GM11168 (cell line): ENCODE results near the gene PEDS1.
"Not testable (repeated sequence)": the region's sequence is repeated elsewhere in the genome, so short reads cannot be mapped to it uniquely, and the experiment has no call there.

Source experiments
- in situ Hi-C: fragments of 300-500 bp; cut with MboI; formaldehyde crosslinking; loops from one replicate; pipeline ENCODE4 v1.12.0; 2022; ENCODE audit warnings: low sequenced_read_pairs; ENCODE audit not compliant: unreplicated experiment

PEDS1 gene

DNA sequence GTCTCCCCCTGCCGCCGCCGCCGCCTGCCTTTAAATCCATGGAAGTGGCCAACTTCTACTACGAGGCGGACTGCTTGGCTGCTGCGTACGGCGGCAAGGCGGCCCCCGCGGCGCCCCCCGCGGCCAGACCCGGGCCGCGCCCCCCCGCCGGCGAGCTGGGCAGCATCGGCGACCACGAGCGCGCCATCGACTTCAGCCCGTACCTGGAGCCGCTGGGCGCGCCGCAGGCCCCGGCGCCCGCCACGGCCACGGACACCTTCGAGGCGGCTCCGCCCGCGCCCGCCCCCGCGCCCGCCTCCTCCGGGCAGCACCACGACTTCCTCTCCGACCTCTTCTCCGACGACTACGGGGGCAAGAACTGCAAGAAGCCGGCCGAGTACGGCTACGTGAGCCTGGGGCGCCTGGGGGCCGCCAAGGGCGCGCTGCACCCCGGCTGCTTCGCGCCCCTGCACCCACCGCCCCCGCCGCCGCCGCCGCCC is 37.6 kb upstream of the PEDS1 start:
- in situ Hi-C loops, result no loop called here

GRCh38 chr20:50190251-50191064 is 36.9 kb upstream of the PEDS1 start, which contains the start of gene CEBPB:
Gene CEBPB (plus strand): TSS chr20:50190830. CDS start chr20:50191034, 204 bp downstream.
- in situ Hi-C loops, result no loop called here

GRCh38 chr20:50189681-50190250 is 36.2 kb upstream of the PEDS1 start:
- in situ Hi-C loops, result no loop called here

- in situ Hi-C loops, result no loop called here
Measured at GRCh38 chr20:50188879-50189680, 35.6 kb upstream of the PEDS1 start.

- in situ Hi-C loops, result no loop called here
Measured at GRCh38 chr20:50188287-50188688, 34.8 kb upstream of the PEDS1 start.

DNA sequence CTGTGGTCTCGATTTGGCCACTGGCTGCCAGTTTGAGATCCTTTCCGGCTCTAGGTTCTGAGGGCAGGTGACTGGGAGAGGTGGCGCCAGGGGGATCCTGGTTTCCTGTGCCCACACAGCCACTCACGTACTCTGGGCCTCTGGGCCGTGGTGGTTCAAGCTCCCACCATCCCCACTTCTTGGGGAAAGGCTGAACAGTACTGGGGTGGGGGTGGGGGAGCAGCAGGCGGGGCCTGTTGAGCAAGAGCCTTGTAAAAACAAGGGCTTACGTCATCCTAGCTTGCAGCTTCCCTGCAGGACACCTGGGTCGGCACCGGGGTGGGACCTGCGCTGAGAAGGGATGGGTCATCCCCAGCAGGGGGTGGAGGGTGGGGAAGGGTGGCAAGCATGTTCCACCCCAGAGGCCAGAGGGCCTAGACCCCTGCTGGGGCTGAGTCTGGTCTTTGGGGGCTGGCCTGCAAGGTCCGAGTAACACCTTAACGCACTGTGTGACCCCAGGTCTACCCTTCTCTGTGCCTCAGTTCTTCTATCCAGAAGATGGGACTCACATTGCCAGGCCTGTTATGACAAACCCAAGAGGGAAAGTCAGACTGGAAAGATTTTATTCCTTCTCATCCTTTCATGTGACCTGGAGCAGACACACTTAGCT is 34.0 kb upstream of the PEDS1 start:
- in situ Hi-C loops, result no loop called here

- in situ Hi-C loops, result no loop called here
Measured at GRCh38 chr20:50186987-50187402, 33.5 kb upstream of the PEDS1 start.

DNA sequence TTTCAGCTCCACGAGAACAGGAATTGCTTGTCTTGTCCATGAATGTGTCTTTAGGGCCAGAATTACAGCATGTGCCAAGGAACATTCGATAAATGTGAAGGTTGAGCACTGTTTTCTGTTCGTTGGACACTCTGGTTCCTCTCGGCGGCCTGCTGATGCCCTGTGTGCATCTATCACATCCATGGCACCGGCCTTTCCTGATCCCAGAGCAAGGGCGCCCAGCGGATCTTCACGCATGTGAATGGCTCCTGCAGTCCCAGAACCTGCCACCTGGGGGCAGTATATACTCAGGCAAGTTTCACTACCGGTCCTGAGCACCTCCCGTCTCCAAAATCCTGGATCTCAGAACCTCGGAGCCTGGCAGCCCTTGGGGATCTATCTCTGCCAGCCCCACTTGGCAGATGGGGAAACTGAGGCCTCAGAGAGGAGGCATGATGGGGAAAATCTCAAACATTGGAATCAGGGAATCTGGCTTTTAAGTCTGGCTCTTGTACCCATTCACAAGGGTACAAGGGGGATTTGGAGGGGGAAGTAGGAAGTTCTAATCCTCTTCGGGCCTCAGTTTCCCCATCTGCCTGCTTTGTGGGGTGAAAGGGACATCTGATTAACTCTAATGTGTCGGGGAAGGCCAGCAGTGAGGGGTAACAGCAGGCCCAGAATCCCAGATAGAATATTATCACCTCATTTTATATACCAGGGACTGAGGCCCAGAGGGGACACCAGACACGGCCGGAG is 32.8 kb upstream of the PEDS1 start:
- in situ Hi-C loops, result no loop called here

DNA sequence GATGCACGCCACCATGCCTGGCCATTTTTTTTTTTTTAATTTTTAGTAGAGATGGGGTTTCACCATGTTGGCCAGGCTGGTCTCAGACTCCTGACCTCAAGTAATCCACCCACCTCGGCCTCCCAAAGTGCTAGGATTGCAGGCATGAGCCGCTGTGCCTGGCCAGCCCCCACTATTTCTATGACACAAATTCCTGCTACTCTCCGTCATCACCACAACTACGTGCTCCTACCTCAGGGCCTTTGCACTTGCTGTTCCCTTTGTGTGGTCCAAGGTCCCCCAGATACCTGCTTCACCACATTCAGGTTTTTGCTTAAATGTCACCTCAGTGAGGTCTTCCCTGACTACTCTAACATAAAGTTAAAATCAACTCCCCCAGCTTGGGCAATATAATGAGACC is 31.9 kb upstream of the PEDS1 start:
- in situ Hi-C loops, result no loop called here

GRCh38 chr20:50182346-50182745 is 28.8 kb upstream of the PEDS1 start:
- in situ Hi-C loops, result loop anchor here (5.0 kb wide), 2 partner anchors 280 to 395 kb away; no protein-coding TSS in a partner anchor

GRCh38 chr20:50181344-50181743 is 27.8 kb upstream of the PEDS1 start:
- in situ Hi-C loops, result loop anchor here (5.0 kb wide), 2 partner anchors 281 to 396 kb away; no protein-coding TSS in a partner anchor

GRCh38 chr20:50178672-50179071 is 25.1 kb upstream of the PEDS1 start:
- in situ Hi-C loops, result not testable (repeated sequence)

GRCh38 chr20:50175938-50176933 is 22.7 kb upstream of the PEDS1 start:
- in situ Hi-C loops, result no loop called here

DNA sequence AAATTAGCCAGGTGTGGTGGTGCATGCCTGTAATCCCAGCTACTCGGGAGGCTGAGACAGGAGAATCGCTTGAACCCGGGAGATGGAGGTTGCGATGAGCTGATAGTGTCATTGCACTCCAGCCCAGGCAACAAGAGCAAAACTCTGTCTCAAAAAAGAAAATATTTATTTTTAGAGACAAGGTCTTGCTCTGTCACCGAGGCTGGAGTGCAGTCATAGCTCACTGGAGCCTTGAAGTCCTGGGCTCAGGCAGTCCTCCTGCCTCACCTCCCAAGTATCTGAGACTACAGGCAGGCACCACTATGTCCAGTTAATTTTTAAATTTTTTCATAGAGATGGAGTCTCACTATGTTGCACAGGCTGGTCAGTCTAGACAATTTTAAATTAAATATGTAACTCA is 20.9 kb upstream of the PEDS1 start:
- in situ Hi-C loops, result no loop called here

DNA sequence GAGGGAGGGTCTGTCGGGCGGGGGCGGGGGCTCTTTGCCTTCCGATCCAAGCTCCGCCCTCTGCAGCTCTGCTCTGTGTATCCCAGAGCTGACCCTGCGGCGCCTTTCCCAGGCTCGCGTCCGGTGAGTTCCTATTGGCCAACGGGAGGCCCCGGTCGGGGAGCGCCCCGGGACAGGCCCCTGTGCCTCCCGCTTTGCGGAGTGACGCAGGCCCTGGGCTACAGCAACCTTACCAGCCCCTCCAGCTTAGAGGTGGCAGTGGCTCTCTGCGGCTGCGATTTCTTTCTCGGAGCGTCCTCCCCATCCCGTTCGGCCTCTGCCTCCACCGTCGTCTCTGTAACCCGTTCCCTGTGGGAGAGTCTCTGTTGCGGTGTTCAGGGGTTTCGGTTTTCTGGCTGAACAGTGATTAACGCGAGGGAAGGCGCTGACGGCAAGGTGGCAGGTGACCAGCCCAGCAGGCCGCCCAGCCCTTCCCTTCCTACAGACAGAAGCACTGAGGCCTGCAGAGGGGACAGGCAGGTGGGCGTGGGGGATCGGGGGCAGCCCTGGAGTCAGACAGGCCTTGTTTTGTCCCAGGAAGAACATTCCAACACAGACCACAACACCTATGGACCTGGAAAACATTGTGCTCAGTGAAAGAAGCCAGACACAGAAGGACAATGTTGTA is 19.0 kb upstream of the PEDS1 start:
- in situ Hi-C loops, result no loop called here

DNA sequence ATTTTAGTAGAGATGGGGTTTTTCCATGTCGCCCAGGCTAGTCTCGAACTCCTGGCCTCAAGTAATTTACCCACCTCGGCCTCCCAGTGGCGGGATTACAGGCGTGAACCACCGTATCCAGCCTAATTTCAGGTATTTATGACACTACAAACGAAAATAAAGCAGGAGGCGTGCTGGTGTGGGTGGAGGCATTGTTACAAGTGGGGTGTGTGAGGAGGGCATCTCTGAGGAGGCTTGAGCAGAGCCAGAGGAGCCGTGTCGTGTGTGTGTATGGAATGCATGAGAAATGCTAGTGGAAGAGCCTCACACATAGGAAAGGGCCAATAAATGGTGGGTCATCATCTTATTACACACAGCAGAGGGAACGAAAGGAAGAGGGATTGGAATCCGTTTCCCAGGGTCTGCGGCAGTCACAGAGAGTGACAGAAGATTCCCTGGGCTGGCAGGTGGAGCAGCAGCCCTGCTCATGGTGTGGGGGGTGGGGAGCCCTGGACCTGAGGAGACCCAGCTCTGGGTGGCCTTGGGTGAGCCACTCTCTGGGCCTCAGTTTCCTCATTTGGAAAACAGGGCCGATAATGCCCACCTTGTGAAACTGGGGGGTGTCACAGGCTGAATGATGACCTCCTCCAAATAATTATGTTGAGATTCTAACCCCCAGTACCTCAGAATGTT is 17.2 kb upstream of the PEDS1 start:
- in situ Hi-C loops, result no loop called here

DNA sequence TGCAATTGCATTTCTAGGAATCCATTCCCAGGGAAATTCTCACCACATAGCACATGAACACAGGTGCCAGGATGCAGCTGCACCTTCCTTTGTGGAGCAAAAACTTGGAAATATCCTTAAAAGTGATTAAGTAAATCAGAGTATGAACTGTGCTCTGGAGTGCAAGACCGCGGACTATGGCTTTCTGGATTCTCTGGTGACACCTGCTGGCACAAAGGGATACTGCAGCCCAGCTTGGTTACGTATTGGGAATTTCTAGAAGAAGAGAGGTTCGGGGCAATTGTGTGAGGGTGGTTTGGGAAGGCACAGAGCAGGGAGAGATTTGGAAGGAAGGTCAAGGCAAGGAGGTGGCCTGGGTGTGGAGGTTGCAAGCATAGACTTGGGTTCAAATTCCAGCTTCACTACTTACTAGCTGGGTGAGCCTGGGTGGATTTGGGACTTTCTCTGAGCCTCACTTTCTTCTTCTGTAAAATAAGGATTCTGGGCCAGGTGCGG is 15.9 kb upstream of the PEDS1 start:
- in situ Hi-C loops, result loop anchor here (5.0 kb wide), 1 partner anchor 187 kb away; the partner anchor contains the start of gene SNAI1
